HuH-7.5 (cell line): ENCODE measurements around the gene AGBL1.

Experiments used
- DNase-seq: peaks from one replicate; pipeline ENCODE4 v3.0.0; 2011; ENCODE audit warnings: low spot score

AGBL1 gene

GRCh38 chr15:86165265-86166211 lies 85.9 kb downstream of the AGBL1 start:
- no peak for DNase-seq

GRCh38 chr15:86167841-86168240 lies 88.2 kb downstream of the AGBL1 start:
- DNase-seq, result no peak

GRCh38 chr15:86178845-86179244 lies 99.2 kb downstream of the AGBL1 start:
- no peak for DNase-seq

- no peak for DNase-seq
These were observed 104.2 kb downstream of the AGBL1 start for GRCh38 chr15:86183596-86184491.

GRCh38 chr15:86193716-86194380 lies 114.2 kb downstream of the AGBL1 start:
- no peak for DNase-seq

- no peak for DNase-seq
These were observed 118.1 kb downstream of the AGBL1 start for GRCh38 chr15:86197770-86198169.

GRCh38 chr15:86199467-86200145 lies 119.9 kb downstream of the AGBL1 start:
- DNase-seq, result no peak

GRCh38 chr15:86201313-86202008 lies 121.8 kb downstream of the AGBL1 start:
- DNase-seq, result no peak

- no peak for DNase-seq
These were observed 123.8 kb downstream of the AGBL1 start for GRCh38 chr15:86203462-86203861.

- DNase-seq, result no peak
These were observed 125.4 kb downstream of the AGBL1 start for GRCh38 chr15:86205096-86205495.

GRCh38 chr15:86213420-86213819 lies 133.7 kb downstream of the AGBL1 start:
- DNase-seq, result no peak

- no peak for DNase-seq
These were observed 134.2 kb downstream of the AGBL1 start for GRCh38 chr15:86213888-86214287.

- DNase-seq, result no peak
These were observed 141.4 kb downstream of the AGBL1 start for GRCh38 chr15:86221119-86221518.

- no peak for DNase-seq
These were observed 149.6 kb downstream of the AGBL1 start for GRCh38 chr15:86229306-86229705.

- no peak for DNase-seq
These were observed 150.3 kb downstream of the AGBL1 start for GRCh38 chr15:86229936-86230335.

GRCh38 chr15:86231864-86232721 lies 152.4 kb downstream of the AGBL1 start:
- peak; percentile 23 for DNase-seq

- DNase-seq, result no peak
These were observed 156.0 kb downstream of the AGBL1 start for GRCh38 chr15:86235667-86236066.

- no peak for DNase-seq
These were observed 156.9 kb downstream of the AGBL1 start for GRCh38 chr15:86236356-86237110.

- DNase-seq, result no peak
These were observed 157.4 kb downstream of the AGBL1 start for GRCh38 chr15:86237111-86237500.
